HEK293 (cell line): Measurements from ENCODE around the gene SCFD2.

Experiments used
- CTCF ChIA-PET: fragments of 350-600 bp; formaldehyde crosslinking; extraction: SDS; loops from one replicate; lab custom pipeline; 2021; ENCODE audit warnings: antibody characterized with exemption; lab: Yijun Ruan, JAX
- POLR2A ChIA-PET: fragments of 300-600 bp; formaldehyde crosslinking; extraction: SDS; loops from one replicate; lab custom pipeline; 2020; ENCODE audit warnings: antibody characterized with exemption, inconsistent platforms; lab: Yijun Ruan, JAX
- H3K27ac ChIP-seq: fragments of 200-500 bp; sonication (Bioruptor generic); 2 replicates; pipeline ENCODE4 v1.5.1; 2014; ENCODE audit warnings: low read depth, low read length, control low read depth, inconsistent platforms; ENCODE audit errors: extremely low read depth
- H3K36me3 ChIP-seq, 2 experiments: fragments of 200-500 bp in 1 of 2; sonication (Bioruptor generic) in 1 of 2; 1 replicate in 1 of 2; 2 replicates in 1 of 2; pipeline ENCODE4 v1.5.1; 2014 to 2017; ENCODE audit warnings: inconsistent platforms in 2 of 2, low read length in 2 of 2; ENCODE audit not compliant: control insufficient read depth in 2 of 2, insufficient read depth in 1 of 2
- H3K4me1 ChIP-seq: fragments of 200-500 bp; sonication (Bioruptor generic); 2 replicates; pipeline ENCODE4 v1.5.1; 2014; ENCODE audit warnings: mild to moderate bottlenecking, low read length, inconsistent platforms; ENCODE audit not compliant: control insufficient read depth, insufficient read depth
- H3K4me3 ChIP-seq: 2 replicates; pipeline ENCODE4 v1.5.1; 2011; ENCODE audit warnings: low read depth, mild to moderate bottlenecking, control low read depth, low read length, moderate library complexity
- H3K9me3 ChIP-seq: fragments of 200-500 bp; sonication (Bioruptor generic); 2 replicates; pipeline ENCODE4 v1.5.1; 2014; ENCODE audit warnings: low read depth, low read length, inconsistent platforms; ENCODE audit not compliant: control insufficient read depth, insufficient read depth
- HOXD13 ChIP-seq: sonication (generic); formaldehyde crosslinking; IDR thresholded peaks from 2 replicates; pipeline ENCODE4 v1.8.0; 2022; ENCODE audit warnings: missing genetic modification reagents, borderline replicate concordance
- MZF1 ChIP-seq: fragments of 450-650 bp; formaldehyde crosslinking; IDR thresholded peaks from 2 replicates; pipeline ENCODE4 v1.5.1; 2017; ENCODE audit warnings: missing biosample characterization, missing genetic modification characterization, borderline replicate concordance
- ZFHX2 ChIP-seq: fragments of 450-650 bp; formaldehyde crosslinking; conservative IDR thresholded peaks from 2 replicates; pipeline ENCODE4 v1.5.1; 2016; ENCODE audit warnings: missing biosample characterization, missing genetic modification characterization
- ZIC2 ChIP-seq: fragments of 450-650 bp; formaldehyde crosslinking; IDR thresholded peaks from 2 replicates; pipeline ENCODE4 v1.5.1; 2016; ENCODE audit warnings: missing biosample characterization, missing genetic modification characterization
- ZNF132 ChIP-seq: fragments of 450-650 bp; formaldehyde crosslinking; IDR thresholded peaks from 2 replicates; pipeline ENCODE4 v1.5.1; 2017; ENCODE audit warnings: missing biosample characterization, missing genetic modification characterization, borderline replicate concordance
- ZNF138 ChIP-seq: fragments of 450-650 bp; formaldehyde crosslinking; IDR thresholded peaks from 2 replicates; pipeline ENCODE4 v1.5.1; 2016; ENCODE audit warnings: missing biosample characterization, missing genetic modification characterization, borderline replicate concordance
- ZNF146 ChIP-seq: fragments of 450-650 bp; formaldehyde crosslinking; IDR thresholded peaks from 2 replicates; pipeline ENCODE4 v1.5.1; 2016; ENCODE audit warnings: missing biosample characterization, missing genetic modification characterization
- ZNF239 ChIP-seq: fragments of 450-650 bp; formaldehyde crosslinking; IDR thresholded peaks from 2 replicates; pipeline ENCODE4 v1.5.1; 2016; ENCODE audit warnings: missing biosample characterization, missing genetic modification characterization
- ZNF26 ChIP-seq: fragments of 450-650 bp; formaldehyde crosslinking; IDR thresholded peaks from 2 replicates; pipeline ENCODE4 v1.5.1; 2016; ENCODE audit warnings: missing biosample characterization, missing genetic modification characterization
- ZNF529 ChIP-seq: fragments of 450-650 bp; formaldehyde crosslinking; IDR thresholded peaks from 2 replicates; pipeline ENCODE4 v1.5.1; 2017; ENCODE audit warnings: missing genetic modification characterization, missing biosample characterization; ENCODE audit not compliant: insufficient replicate concordance
- ZNF558 ChIP-seq: fragments of 450-650 bp; formaldehyde crosslinking; IDR thresholded peaks from 2 replicates; pipeline ENCODE4 v1.5.1; 2016; ENCODE audit warnings: missing biosample characterization, missing genetic modification characterization
- ZNF585B ChIP-seq: fragments of 450-650 bp; formaldehyde crosslinking; IDR thresholded peaks from 2 replicates; pipeline ENCODE4 v1.5.1; 2016; ENCODE audit warnings: missing biosample characterization, missing genetic modification characterization
- ZNF623 ChIP-seq: fragments of 450-650 bp; formaldehyde crosslinking; IDR thresholded peaks from 2 replicates; pipeline ENCODE4 v1.5.1; 2016; ENCODE audit warnings: missing biosample characterization, missing genetic modification characterization
- ZNF626 ChIP-seq: fragments of 450-650 bp; sonication (Bioruptor Pico); formaldehyde crosslinking; IDR thresholded peaks from 2 replicates; pipeline ENCODE4 v1.5.1; 2018; ENCODE audit warnings: missing biosample characterization, missing genetic modification characterization, inconsistent platforms
- ZNF639 ChIP-seq: fragments of 450-650 bp; formaldehyde crosslinking; IDR thresholded peaks from 2 replicates; pipeline ENCODE4 v1.5.1; 2016; ENCODE audit warnings: missing biosample characterization, missing genetic modification characterization
- ZNF654 ChIP-seq: fragments of 450-650 bp; formaldehyde crosslinking; IDR thresholded peaks from 2 replicates; pipeline ENCODE4 v1.5.1; 2016; ENCODE audit warnings: low read depth, missing biosample characterization, missing genetic modification characterization
- ZNF660 ChIP-seq: fragments of 450-650 bp; IDR thresholded peaks from 2 replicates; pipeline ENCODE4 v1.5.1; 2018; ENCODE audit warnings: missing biosample characterization, mild to moderate bottlenecking, missing genetic modification characterization
- ZNF664 ChIP-seq: fragments of 450-650 bp; formaldehyde crosslinking; IDR thresholded peaks from 2 replicates; pipeline ENCODE4 v1.5.1; 2016; ENCODE audit warnings: missing biosample characterization, missing genetic modification characterization
- ZNF707 ChIP-seq: fragments of 450-650 bp; formaldehyde crosslinking; IDR thresholded peaks from 2 replicates; pipeline ENCODE4 v1.5.1; 2016; ENCODE audit warnings: missing biosample characterization, missing genetic modification characterization
- ZNF777 ChIP-seq: fragments of 450-650 bp; formaldehyde crosslinking; IDR thresholded peaks from 2 replicates; pipeline ENCODE4 v1.5.1; 2017; ENCODE audit warnings: missing biosample characterization, missing genetic modification characterization, borderline replicate concordance
- ZNF830 ChIP-seq: fragments of 450-650 bp; IDR thresholded peaks from 2 replicates; pipeline ENCODE4 v1.5.0; 2018; ENCODE audit warnings: missing biosample characterization, missing genetic modification characterization, low read depth, mild to moderate bottlenecking, moderate library complexity
- ZNF837 ChIP-seq: fragments of 450-650 bp; formaldehyde crosslinking; IDR thresholded peaks from 2 replicates; pipeline ENCODE4 v1.5.1; 2016; ENCODE audit warnings: missing biosample characterization, missing genetic modification characterization
- ZSCAN16 ChIP-seq: fragments of 450-650 bp; formaldehyde crosslinking; IDR thresholded peaks from 2 replicates; pipeline ENCODE4 v1.5.1; 2016; ENCODE audit warnings: missing biosample characterization, missing genetic modification characterization
- ZSCAN4 ChIP-seq: fragments of 450-650 bp; formaldehyde crosslinking; IDR thresholded peaks from 2 replicates; pipeline ENCODE4 v1.5.1; 2017; ENCODE audit warnings: missing biosample characterization, missing genetic modification characterization
- TF ChIP-seq, protein P1 (sequence below): fragments of 450-650 bp; formaldehyde crosslinking; IDR thresholded peaks from 2 replicates; pipeline ENCODE4 v1.5.1; 2016; ENCODE audit warnings: missing biosample characterization, missing genetic modification characterization
- TF ChIP-seq, protein P2 (sequence below): sonication (generic); formaldehyde crosslinking; IDR thresholded peaks from 2 replicates; pipeline ENCODE4 v1.8.1; 2022; ENCODE audit warnings: mild to moderate bottlenecking, moderate library complexity, missing genetic modification reagents
- TF ChIP-seq, protein P3 (sequence below): fragments of 450-650 bp; formaldehyde crosslinking; IDR thresholded peaks from 2 replicates; pipeline ENCODE4 v1.5.1; 2017; ENCODE audit warnings: missing biosample characterization, missing genetic modification characterization

The SCFD2 gene

GRCh38 chr4:53197772-53198142, 168.1 kb downstream of the SCFD2 start:
- no peak for TF ChIP-seq ZNF585B (tag by site-specific recombination)
- no peak for TF ChIP-seq HOXD13 (CRISPR knock-in tag)
- TF ChIP-seq, protein P1, sequence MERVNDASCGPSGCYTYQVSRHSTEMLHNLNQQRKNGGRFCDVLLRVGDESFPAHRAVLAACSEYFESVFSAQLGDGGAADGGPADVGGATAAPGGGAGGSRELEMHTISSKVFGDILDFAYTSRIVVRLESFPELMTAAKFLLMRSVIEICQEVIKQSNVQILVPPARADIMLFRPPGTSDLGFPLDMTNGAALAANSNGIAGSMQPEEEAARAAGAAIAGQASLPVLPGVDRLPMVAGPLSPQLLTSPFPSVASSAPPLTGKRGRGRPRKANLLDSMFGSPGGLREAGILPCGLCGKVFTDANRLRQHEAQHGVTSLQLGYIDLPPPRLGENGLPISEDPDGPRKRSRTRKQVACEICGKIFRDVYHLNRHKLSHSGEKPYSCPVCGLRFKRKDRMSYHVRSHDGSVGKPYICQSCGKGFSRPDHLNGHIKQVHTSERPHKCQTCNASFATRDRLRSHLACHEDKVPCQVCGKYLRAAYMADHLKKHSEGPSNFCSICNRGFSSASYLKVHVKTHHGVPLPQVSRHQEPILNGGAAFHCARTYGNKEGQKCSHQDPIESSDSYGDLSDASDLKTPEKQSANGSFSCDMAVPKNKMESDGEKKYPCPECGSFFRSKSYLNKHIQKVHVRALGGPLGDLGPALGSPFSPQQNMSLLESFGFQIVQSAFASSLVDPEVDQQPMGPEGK (tag by site-specific recombination): no peak
- TF ChIP-seq ZNF777 (tag by site-specific recombination): no peak
- no peak for TF ChIP-seq ZNF146 (tag by site-specific recombination)
- no peak for TF ChIP-seq ZNF707
- TF ChIP-seq MZF1: no peak
- TF ChIP-seq ZSCAN4 (tag by site-specific recombination): no peak
- no peak for TF ChIP-seq ZNF626
- no peak for TF ChIP-seq ZNF239 (tag by site-specific recombination)
- TF ChIP-seq ZIC2 (tag by site-specific recombination): no peak
- no peak for TF ChIP-seq ZNF138 (tag by site-specific recombination)
- TF ChIP-seq ZFHX2: no peak
- no peak for TF ChIP-seq ZSCAN16 (tag by site-specific recombination)
- TF ChIP-seq ZNF623: no peak
- TF ChIP-seq ZNF26 (tag by site-specific recombination): no peak
- no peak for TF ChIP-seq ZNF664
- no peak for TF ChIP-seq ZNF558 (tag by site-specific recombination)
- no peak for TF ChIP-seq ZNF132
- H3K36me3 ChIP-seq: no peaks in the 10 kb centered on the region
- H3K27ac ChIP-seq: no peak overlapping the region
- no peaks in the 10 kb centered on the region for H3K4me1 ChIP-seq
- H3K4me3 ChIP-seq: no peak overlapping the region
- POLR2A ChIA-PET: interaction anchor here (0.6 kb wide), 1 partner anchor 652 kb away, joined by 3 read pairs; no protein-coding TSS in a partner anchor
- CTCF ChIA-PET: interaction anchor here (0.5 to 0.7 kb wide), 2 partner anchors 141 to 182 kb away, joined by 3 read pairs; no protein-coding TSS in a partner anchor
- no peaks in the 10 kb centered on the region for H3K9me3 ChIP-seq

DNA sequence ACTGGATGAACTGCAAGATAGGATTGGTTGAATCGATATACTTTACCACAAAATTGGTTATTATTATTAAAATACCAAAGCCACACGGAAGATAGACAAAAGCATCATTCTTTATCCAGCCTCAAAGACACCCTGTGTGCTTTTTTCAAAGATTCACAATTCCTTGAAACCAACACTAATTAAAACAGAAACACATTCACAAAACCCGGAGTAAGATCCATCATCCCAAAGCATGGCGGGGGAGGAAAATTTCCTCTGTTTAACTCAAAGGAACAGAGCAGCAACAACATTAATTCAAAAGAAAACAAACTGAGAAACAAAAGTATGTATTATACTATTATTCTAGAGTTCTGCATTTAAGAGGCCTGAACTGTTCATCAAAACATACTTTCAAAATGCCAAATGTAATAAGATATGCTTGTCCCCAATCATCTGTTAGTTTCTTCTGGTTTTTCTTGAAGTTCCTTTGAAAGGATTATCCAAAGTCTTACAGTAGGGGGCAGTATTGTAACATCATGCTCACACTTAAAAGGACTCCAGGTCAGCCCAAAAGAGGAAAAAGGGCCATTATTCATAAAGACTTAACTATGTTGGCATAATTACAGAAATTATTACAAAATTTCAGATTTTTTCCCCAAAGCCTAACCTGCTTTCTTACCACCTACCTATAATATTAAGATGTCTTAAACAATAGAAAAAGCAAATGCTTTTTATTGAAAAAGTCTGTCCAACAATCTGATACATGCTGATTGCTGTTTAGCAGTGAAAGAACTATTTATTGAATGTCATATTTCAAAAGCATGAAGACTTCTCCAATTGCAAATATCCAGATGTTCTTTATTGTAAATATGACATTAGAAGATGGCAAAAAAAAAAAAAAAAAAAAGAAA, 168.7 kb downstream of the SCFD2 start:
- no peaks in the 10 kb centered on the region for H3K9me3 ChIP-seq
- H3K4me3 ChIP-seq: no peak overlapping the region
- H3K4me1 ChIP-seq: no peaks in the 10 kb centered on the region
- peak overlapping the region; percentile 35; the same call in 1 of the 2 replicates for H3K27ac ChIP-seq
- H3K36me3 ChIP-seq: no peaks in the 10 kb centered on the region
- CTCF ChIA-PET: interaction anchor here (0.5 to 1.9 kb wide), 5 partner anchors 141 to 1036 kb away, joined by 3 to 9 read pairs (median 3); no protein-coding TSS in a partner anchor
- POLR2A ChIA-PET: interaction anchor here (0.6 kb wide), 1 partner anchor 651 kb away, joined by 3 read pairs; no protein-coding TSS in a partner anchor
- TF ChIP-seq ZNF660 (tag by site-specific recombination) (peak; percentile 94), ZNF529 (tag by site-specific recombination) (no peak), ZNF654 (peak; percentile 73), ZNF830 (tag by site-specific recombination) (no peak), ZNF639 (tag by site-specific recombination) (no peak), ZNF837 (tag by site-specific recombination) (no peak)
- TF ChIP-seq, protein P2, sequence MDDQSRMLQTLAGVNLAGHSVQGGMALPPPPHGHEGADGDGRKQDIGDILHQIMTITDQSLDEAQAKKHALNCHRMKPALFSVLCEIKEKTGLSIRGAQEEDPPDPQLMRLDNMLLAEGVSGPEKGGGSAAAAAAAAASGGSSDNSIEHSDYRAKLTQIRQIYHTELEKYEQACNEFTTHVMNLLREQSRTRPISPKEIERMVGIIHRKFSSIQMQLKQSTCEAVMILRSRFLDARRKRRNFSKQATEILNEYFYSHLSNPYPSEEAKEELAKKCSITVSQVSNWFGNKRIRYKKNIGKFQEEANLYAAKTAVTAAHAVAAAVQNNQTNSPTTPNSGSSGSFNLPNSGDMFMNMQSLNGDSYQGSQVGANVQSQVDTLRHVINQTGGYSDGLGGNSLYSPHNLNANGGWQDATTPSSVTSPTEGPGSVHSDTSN (CRISPR knock-in tag): no peak
- TF ChIP-seq, protein P3, sequence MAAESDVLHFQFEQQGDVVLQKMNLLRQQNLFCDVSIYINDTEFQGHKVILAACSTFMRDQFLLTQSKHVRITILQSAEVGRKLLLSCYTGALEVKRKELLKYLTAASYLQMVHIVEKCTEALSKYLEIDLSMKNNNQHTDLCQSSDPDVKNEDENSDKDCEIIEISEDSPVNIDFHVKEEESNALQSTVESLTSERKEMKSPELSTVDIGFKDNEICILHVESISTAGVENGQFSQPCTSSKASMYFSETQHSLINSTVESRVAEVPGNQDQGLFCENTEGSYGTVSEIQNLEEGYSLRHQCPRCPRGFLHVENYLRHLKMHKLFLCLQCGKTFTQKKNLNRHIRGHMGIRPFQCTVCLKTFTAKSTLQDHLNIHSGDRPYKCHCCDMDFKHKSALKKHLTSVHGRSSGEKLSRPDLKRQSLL (tag by site-specific recombination): no peak
